HG02571 (cell line): Measurements from ENCODE around the gene BRD1.
"Not testable (repeated sequence)": the region's sequence is repeated elsewhere in the genome, so short reads cannot be mapped to it uniquely, and the experiment has no call there.

ENCODE experiments used
- ATAC-seq: cut with Tn5 transposase; IDR thresholded peaks from one replicate; pipeline ENCODE4 v1.9.1; 2021; ENCODE audit warnings: mild to moderate bottlenecking, moderate library complexity; ENCODE audit not compliant: unreplicated experiment

The BRD1 gene

DNA sequence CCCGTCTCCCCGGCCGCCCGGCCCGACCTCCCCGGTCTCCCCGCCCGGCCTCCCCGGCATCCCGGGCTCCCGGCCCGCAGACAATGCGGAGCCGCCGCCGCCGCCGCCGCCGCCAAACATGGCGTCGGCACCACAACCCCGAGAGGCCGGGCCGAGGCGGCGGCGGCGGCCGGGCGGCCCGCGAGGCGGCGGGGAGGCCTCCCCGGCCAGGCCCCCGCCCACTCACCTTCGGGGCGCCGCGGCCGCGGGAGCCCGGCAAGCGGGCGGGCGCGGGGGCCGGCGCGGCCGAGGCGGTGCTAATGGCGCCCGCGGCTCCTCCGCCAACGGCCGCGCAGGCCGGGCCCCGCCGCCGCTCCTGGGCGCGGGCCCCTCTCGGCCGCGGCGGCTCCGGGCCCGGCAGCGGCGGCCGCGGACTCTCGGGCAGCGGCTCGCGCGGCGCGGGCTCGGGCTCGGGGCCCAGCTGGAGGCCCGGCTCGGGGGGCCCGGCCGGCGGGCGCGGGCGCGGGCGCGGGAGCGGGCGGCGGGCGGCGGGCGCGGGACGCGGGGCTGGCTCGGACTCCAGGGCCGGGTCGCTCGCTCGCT is 311 bp downstream of the BRD1 start:
- ATAC-seq, result no peak

DNA sequence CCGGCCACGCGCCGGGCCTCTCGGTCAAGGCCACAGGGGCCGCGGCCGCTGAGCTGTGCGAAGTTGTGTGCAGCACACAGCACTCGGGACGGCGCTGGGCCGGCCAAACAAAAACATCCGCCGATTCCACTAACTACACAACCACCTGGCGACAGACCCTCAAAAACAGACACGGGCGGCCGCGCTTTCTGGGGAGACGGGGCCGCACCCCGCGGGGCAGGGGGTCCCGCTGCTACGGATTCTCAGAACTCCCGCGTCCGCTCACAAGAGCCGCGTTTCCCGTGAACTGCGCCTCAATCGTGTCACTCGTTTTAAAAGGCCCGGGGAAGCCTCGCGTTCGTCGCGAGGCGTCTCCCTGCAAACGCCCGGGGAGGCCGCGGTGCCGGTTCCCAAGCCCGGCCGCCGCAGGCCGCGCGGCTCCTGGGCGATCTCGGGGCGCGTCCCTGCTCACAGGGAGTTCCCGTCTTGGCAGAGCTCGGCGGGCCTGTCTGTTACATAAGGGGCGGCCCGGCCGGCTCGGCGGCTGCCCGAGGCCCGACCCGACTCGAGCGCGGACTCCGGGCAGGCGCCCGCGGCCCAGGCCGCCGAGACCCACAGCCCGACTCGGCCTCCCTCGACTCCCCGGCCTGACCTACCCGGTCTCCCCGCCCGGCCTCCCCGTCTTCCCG is 936 bp downstream of the BRD1 start:
- no peak for ATAC-seq

DNA sequence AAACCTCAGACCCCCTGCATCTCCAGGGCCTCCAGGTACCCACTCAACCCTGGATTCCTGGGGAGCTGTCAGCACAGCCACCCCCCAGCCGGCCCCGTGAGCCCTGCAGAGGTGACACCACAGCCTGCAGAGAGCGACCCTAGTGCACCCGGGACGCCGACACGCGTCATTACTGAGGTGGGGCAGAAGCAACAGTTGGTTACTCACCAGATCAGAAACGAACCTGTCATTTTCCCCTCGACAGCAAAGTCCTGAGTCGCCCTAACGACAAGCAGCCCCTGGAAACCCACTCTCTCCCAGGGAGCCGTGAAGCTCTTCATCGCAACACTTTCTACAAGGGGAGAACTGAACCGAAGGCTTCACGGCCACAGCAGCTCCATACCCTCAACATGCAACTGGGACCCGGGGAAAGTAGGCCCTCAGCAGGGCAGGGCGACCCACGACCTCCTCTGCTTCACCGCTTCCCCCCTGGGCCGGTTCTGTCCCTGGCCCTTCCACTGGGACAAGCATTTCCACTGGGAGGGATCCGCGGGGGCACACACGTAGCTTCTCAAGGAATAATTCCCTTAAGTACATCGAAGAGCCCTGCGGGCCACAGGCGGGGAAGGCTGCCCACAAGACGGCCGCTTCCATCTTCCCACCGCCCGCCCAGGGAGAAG is 1.6 kb downstream of the BRD1 start:
- no peak for ATAC-seq

DNA sequence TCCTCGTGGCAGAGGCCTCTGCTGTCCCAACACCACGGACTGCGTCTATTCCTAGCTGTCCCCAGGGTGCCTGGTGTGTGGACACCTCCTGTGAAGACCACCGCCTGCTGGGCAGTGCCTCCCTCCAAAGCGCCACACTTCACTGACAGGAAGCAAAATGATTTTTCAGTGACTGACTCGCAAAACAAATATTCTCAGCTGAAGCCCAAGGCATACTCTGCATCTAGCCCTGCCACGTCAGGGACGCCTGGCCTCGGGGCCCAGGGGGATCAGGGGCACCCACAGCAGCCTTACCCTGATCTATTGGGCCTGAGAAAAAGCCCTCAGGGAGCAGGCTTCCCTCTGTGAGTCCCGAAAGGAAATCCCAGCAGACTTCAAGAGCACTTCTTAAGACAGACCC is 2.2 kb downstream of the BRD1 start:
- ATAC-seq, result no peak

DNA sequence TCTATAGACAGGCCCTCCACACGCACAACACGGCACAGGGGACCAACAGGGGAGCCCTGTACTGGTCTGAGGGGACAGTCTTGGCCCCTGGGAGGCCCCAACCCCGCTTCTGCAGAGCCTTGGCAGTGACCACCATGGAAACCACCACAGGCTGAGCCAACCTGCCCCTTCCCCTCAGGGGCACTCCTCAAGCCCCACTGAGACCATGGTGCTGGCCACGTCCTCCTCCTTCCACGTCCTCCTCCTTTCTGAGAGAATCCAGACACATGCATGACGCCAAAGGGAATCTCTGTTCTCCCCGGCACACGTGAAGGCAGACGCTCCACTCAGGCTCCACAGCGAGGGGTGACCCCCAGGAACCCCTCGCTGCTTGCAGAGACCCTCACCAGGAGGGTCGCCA is 2.7 kb downstream of the BRD1 start:
- no peak for ATAC-seq

DNA sequence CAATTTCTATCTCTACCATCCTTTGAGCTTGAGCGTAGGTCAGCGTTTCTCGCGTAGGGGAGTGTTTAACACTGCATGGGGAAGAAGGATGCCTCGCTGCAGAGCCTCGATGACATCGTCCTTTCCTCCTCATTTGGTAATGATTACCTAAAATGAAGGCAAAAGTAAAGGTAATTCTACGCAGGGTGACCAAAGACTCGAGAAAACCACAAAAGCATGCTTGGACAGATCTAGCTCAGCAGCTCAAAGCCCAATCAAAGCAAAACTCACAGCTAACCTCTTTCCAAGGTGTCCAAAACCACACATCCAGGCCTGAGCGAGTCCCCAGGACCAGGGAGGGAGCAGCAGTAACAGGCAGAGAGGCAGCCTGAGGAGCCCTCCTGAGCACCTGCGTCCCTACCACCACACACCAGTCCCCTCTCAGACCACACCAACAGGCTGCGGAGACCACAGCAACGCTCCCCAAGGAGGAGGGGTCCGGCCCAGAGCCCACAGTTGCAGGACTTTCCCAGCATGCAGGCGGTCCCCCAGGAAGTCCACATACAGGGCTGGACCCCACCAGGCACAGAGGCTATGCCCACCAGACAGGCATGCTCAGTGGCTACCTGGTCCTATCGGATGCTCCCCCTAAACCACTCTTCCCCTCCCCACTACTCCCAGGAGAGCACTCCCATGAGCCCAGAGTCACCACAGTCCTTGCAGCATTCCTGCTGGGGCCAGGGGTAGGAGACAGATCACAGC is 3.3 kb downstream of the BRD1 start:
- no peak for ATAC-seq

DNA sequence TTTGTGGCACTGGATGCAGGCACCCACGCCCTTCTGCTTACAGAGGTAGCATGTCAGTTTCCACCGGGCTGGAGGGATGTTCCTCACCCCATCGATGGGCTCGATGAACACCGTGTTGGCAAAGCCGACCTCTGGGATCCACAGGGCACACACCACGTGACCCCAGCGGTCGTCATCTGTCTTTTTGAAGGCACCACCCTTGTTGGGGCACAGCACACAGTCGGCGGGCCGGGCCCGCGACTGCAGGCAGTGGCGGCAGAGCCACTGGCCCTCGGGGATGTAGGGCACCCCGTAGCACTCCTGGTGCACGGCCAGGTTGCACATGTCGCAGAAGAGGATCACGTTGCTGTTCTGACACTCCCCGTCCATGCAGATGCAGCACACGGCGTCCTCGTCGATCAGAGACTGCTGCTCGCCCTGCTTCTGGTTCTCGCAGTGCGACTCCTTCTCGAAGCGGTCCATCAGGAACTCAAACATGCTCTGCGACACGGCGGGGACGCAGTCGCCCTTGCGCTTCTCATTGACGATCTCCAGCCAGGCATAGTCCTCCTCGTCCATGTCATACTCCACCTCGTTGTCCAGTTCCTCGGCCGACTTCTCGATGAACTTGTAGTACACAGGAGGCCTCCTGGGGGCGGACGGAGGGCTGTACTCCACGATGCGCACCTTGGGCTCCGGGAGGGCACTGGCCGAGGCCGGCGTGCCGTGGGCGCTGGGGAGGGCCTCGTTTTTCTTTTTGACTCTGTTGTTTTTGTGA is 4.2 kb downstream of the BRD1 start:
- no peak for ATAC-seq

DNA sequence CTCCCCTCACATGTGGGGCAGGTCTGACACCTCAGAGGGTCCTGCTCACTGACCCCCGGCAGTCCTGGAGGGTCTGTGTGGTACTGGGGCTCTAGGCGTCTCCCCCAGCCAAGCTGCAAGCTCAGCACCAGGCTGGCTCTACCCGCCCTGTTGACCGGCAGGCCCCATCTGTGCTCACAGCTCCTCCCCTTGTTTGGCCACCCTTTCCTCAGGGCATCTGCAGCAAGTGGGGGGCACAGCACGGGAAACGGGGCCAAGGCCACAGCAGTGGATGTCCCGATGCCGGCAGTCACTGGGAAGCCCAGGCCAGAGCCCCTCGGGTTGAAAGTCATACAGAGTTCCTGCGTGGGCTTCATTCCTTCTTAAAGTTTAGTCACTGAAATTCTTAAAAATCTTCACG is 5.9 kb downstream of the BRD1 start:
- not testable (repeated sequence) for ATAC-seq

DNA sequence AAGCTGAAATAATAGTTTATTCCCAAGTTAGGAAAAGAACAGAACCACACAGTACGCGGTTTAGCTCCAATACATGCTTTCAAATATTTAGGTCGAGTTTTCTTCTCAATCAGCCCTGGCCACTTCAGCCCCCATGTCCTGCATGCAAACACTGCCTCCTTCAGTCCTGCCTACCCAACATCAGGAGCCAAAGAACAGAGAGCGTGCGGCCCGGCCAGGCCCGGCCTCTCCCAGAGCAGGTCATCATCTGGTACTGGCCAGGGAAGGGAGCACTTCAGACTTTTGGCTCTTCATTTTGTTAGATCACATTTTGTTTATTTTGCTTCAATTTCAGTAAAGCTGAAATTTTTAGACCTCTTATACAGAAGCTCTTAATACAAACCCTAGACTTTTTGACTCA is 6.7 kb downstream of the BRD1 start:
- no peak for ATAC-seq

DNA sequence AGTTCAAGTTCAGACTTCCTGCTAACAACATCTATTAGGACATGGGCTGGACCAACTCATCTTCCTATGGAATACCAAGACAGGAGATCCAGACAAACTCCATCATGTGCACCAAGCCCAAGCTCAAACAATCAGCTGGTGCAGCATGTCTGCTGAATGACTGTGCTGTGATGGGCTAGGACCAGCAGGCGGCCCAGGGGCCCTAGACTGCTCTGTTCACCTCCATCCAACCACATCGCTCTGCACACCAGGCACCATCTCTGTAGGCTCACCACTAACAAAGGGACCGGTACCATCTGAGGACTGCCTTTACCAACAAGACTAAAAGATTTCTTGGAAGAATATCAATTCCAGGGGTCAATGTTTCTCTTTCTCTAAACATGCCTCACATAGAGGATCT is 10.3 kb downstream of the BRD1 start:
- ATAC-seq, result no peak

DNA sequence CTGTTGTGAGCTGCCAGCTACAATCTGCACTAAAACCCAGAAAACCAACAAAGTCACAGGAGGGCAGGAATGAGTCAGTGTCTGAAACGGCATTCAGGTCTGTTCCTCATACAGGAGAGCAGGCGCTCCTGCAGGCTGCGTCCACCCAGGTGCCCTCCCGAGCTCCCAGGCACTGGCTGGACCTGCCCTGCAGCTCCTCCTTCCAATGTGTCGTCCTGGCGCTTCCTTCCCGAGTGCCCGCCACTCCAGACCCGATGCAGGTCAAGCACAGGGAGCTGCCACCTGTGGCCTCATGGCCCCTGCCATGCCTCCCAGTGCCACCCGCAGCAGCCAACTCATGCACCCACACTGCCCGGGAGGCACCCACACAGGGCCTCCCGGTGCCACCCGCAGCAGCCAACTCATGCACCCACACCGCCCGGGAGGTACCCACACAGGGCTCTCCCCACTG is 12.0 kb downstream of the BRD1 start:
- no peak for ATAC-seq

DNA sequence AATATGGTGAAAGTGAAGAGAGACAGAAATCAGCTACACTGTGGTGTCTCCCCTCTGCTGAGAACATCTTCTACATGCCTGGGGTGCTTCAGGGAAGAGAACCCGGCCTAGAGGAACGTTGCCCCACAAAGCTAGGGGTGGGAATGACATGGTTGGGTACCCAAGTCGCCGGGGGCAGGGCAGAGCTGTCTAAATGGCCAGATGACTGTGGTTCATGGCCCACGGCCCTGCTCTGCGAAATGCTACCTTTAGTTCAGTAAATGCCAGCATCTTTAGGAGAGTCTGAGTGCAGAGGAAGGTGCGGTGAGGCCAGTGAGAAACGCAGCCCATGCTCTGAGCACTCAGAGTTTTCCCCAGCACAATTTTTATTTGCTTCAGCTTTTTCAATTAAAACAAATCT is 12.8 kb downstream of the BRD1 start:
- ATAC-seq, result no peak

DNA sequence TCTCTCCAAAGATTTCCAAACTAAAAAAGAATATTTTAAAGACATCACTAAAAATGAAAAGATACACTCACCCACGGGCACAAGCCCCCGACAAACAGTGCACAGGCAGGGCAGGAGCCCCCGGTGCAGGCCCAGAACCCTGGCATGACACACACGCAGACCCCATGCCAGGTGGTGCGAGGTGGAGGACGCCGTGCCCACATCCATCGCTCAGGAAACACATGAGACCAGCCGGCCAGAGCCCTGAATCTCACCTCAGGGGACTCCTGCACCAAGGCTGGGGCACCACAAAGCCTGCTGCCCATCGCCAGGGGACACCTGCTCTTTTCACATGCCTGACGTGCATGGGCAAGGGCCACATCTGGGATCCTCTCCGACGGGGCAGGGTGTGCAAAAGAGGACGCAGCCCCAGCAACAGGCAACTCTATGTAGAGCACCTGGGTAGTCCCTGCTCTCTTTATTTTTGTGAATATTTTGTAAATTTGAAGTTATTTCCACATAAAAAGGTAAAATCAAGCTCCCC is 13.4 kb downstream of the BRD1 start:
- no peak for ATAC-seq

DNA sequence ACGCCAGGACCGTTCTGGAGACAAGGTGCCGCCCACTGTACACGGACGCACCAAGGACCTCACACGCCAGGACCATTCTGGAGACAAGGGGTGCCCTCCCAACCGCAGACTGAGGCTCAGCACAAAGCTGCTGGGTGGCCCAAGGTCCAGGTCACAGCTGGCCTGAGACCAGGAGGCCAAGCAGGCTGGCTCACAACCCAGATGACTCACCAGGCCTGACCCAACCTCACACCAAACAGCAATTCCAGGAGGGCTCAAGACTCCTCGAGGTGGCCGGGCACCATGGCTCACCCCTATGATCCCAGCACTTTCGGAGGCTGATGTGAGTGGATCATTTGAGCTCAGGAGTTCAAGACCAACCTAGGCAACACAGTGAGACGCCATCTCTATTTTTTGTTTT is 14.8 kb downstream of the BRD1 start:
- ATAC-seq, result no peak

DNA sequence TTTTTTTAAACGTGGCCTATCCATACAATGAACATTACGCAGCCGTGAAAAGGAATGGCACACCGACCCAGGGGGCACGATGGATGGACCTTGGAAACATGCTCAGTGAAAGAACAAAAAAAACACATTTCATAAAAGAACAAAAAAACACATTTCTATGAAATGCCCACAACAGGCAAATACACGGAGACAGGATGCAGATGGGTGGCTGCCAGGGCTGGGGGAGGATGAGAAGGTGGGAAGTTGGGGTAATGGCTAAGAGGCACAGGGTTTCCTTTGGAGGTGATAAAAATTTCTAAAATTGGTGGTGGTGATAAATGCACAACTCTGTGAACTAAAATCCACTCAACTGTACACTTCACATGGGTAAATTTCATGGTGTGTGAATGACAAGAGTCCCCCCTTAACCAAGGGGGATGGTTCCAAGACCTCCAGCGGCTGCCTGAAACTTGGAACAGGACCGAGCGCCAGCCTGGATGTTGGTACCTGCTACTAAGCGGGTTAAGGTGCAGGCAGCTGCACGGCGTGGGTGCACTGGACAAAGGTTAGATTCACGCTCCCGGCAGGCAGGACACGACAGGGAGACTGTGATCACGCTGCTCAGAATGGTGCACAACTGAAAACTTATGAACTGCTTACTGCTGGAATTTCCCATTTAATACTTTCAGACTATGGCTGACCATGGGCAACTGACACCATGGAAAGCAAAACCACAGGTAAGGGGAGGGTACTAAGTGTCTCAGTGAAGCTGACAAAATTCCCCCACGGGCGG is 16.5 kb downstream of the BRD1 start:
- ATAC-seq, result no peak

DNA sequence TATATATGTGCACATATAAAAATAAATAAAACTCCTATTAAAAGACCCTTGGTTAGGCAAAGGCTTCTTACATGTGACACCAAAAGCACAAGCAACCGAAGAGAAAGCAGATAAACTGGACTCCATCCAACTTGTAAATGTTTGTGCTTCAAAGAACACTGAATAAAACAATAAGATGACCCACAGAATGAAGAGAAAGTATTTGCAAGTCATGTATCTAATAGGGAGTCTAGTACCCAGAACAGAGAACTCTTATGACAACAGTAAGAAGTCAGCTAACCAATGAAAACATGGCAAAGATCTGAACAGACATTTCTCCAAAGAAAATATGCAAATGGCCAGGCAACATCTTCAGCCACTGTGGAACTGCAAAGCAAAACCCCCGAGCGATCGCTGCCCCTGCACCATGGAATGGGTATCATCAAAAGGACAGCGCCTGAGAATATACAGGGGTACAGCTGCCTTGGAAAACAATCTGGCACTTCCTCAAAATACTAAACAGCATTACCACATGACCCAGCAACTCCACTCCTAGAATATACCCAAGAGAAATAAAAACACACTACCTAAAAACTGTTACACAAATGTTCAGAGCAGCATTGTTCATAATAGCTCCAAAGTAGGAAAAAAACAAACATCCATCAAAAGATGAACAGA is 17.2 kb downstream of the BRD1 start:
- ATAC-seq, result no peak

DNA sequence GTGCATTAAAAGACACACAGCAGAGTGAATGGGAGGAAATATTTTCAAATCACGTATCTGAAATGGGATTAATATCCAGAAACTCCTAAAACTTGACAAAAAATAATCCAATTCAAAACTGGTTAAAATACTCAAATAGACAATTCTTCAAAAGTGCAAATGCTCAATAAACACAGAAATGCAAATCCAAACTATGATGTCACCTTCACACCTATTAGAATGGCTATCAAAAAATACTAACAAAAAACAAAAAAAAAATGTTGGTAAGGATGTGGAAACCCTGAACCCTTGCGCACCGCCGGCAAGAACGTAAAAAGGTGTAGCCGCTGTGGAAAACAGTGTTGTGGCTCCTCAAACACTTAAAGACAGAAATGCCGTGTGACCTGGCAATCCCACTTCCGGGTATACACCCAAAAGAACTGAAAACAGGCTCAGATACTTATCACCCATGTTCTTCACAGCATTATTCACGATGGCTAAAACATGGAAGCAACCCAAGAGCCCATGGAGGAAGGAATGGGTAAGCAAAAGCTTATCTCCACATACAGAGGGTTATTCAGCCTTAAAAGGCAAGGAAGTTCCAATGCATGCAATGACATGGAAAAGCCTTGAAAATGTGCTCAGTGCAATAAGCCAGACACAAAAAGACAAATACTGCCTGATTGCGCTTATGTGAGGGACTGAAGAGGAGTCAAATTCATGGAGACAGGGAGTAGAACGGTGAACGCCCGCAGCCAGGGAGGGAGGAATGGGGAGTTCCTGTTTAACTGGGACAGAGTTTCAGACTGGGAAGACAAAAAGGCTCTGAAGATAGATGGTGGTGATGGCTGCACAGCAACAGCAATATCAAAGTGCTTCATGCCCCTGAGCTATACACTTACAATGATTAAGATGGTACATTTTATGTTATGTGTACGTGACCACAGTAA is 19.6 kb downstream of the BRD1 start:
- no peak for ATAC-seq

DNA sequence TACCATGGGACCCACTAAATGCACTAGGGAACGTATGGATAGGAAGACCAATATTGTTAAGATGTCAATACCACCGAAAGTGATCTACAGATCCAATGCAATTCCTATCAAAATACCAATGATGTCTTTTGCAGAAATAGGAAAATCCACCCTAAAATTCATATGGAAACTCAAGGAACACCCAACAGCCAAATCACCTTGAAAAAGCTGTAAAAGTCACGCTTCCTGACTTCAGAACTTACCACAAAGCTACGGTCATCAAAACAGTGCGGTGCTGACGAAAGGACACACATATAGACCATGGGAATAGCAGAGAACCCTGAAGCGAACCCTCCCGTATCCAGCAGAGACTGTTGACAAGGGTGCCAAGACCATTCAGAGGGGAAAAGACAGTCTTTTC is 20.5 kb downstream of the BRD1 start:
- no peak for ATAC-seq
